Endometrial microvascular endothelial cells (primary cell): ENCODE results near the gene PDCD7. TPM values are rescaled to one million over a fixed set of nuclear protein-coding genes. Genes with fewer than 3 reads are reported as not detected.
"Not testable (repeated sequence)": the region's sequence is repeated elsewhere in the genome, so short reads cannot be mapped to it uniquely, and the experiment has no call there.

Experiments
- in situ Hi-C: cut with HindIII; loops from 2 replicates; pipeline ENCODE4 v1.10.0; 2017; ENCODE audit warnings: low sequenced_read_pairs, low pct_unique_long_range_greater_than_20kb; ENCODE audit errors: inconsistent ontology term
- total RNA-seq: library from RNA; depleted of rRNA; stranded (reverse); fragments of >200 nt; gene quantifications from one replicate; pipeline ENCODE4 v1.2.3, GENCODE V29; 2015; ENCODE audit errors: inconsistent ontology term

Gene PDCD7
- total RNA-seq, result 13.3 TPM

- in situ Hi-C loops, result no loop called here
Measured at GRCh38 chr15:65133548-65134200, at the start of gene PDCD7. Gene PDCD7, minus strand, starts transcription at chr15:65133808. Its CDS starts 27 bp downstream, at chr15:65133781.

- in situ Hi-C loops, result no loop called here
Measured at GRCh38 chr15:65182538-65182937, 48.9 kb upstream of the PDCD7 start.

- in situ Hi-C loops, result not testable (repeated sequence)
Measured at GRCh38 chr15:65181582-65182353, 48.2 kb upstream of the PDCD7 start.

- in situ Hi-C loops, result no loop called here
Measured at GRCh38 chr15:65180167-65180566, 46.6 kb upstream of the PDCD7 start.

- in situ Hi-C loops, result no loop called here
Measured at GRCh38 chr15:65177901-65178300, 44.3 kb upstream of the PDCD7 start.

- in situ Hi-C loops, result no loop called here
Measured at GRCh38 chr15:65176056-65176455, 42.4 kb upstream of the PDCD7 start.

GRCh38 chr15:65175511-65175910 is 41.9 kb upstream of the PDCD7 start:
- in situ Hi-C loops, result no loop called here

- in situ Hi-C loops, result no loop called here
Measured at GRCh38 chr15:65174509-65174908, 40.9 kb upstream of the PDCD7 start.

GRCh38 chr15:65172531-65172930 is 38.9 kb upstream of the PDCD7 start:
- in situ Hi-C loops, result no loop called here

- in situ Hi-C loops, result no loop called here
Measured at GRCh38 chr15:65171428-65171827, 37.8 kb upstream of the PDCD7 start.

GRCh38 chr15:65165875-65166274 is 32.3 kb upstream of the PDCD7 start:
- in situ Hi-C loops, result no loop called here

GRCh38 chr15:65164139-65164538 is 30.5 kb upstream of the PDCD7 start:
- in situ Hi-C loops, result no loop called here

GRCh38 chr15:65163041-65163440 is 29.4 kb upstream of the PDCD7 start:
- in situ Hi-C loops, result no loop called here

- in situ Hi-C loops, result no loop called here
Measured at GRCh38 chr15:65156692-65157091, 23.1 kb upstream of the PDCD7 start.

- in situ Hi-C loops, result no loop called here
Measured at GRCh38 chr15:65154720-65155119, 21.1 kb upstream of the PDCD7 start.

- in situ Hi-C loops, result no loop called here
Measured at GRCh38 chr15:65147902-65148301, 14.3 kb upstream of the PDCD7 start.

- in situ Hi-C loops, result no loop called here
Measured at GRCh38 chr15:65146438-65146837, 12.8 kb upstream of the PDCD7 start.

- in situ Hi-C loops, result not testable (repeated sequence)
Measured at GRCh38 chr15:65138631-65139030, 5.0 kb upstream of the PDCD7 start.

- in situ Hi-C loops, result not testable (repeated sequence)
Measured at GRCh38 chr15:65137893-65138292, 4.3 kb upstream of the PDCD7 start.

GRCh38 chr15:65137089-65137488 is 3.5 kb upstream of the PDCD7 start:
- in situ Hi-C loops, result not testable (repeated sequence)
